Stimulated activated naive CD8-positive, alpha-beta T cell treated with anti-CD3 and anti-CD28 coated beads, Interleukin-15, Interleukin-2, amounts not matched to agents 100 U/mL and 50 U/mL, for 24 hours (primary cell): Measurements from ENCODE around the gene WDR45B.

ENCODE experiments used
- ATAC-seq: fragments of 150-1000 bp; cut with Tn5 transposase; one replicate; pipeline ENCODE4 v1.10.0; 2021
- DNase-seq: peaks from one replicate; pipeline ENCODE4 v3.0.0; 2021

The WDR45B gene

GRCh38 chr17:82629748-82630147, 18.5 kb downstream of the WDR45B start:
- DNase-seq (no peak), ATAC-seq (no peak)

GRCh38 chr17:82627405-82627804, 20.8 kb downstream of the WDR45B start:
- ATAC-seq (no peak), DNase-seq (no peak)

GRCh38 chr17:82623707-82624106, 24.5 kb downstream of the WDR45B start:
- ATAC-seq, result no peak
- no peak for DNase-seq

GRCh38 chr17:82619641-82620040, 28.6 kb downstream of the WDR45B start:
- DNase-seq, result no peak
- no peak for ATAC-seq

GRCh38 chr17:82619211-82619610, 29.0 kb downstream of the WDR45B start:
- ATAC-seq (no peak), DNase-seq (no peak)

GRCh38 chr17:82616021-82616711, 32.1 kb downstream of the WDR45B start:
- ATAC-seq (no peak), DNase-seq (no peak)

- ATAC-seq (no peak), DNase-seq (no peak)
Observed at GRCh38 chr17:82615084-82616020, 32.9 kb downstream of the WDR45B start.

- DNase-seq (no peak), ATAC-seq (no peak)
Observed at GRCh38 chr17:82614095-82614631, 34.1 kb downstream of the WDR45B start.

GRCh38 chr17:82613283-82614094, 34.8 kb downstream of the WDR45B start:
- ATAC-seq, result no peak
- DNase-seq, result no peak

- DNase-seq, result no peak
- ATAC-seq, result peak; percentile 16
Observed at GRCh38 chr17:82611140-82612058, 36.8 kb downstream of the WDR45B start.

- DNase-seq (no peak), ATAC-seq (no peak)
Observed at GRCh38 chr17:82609655-82610054, 38.6 kb downstream of the WDR45B start.

GRCh38 chr17:82608816-82609215, 39.4 kb downstream of the WDR45B start:
- ATAC-seq (no peak), DNase-seq (no peak)

GRCh38 chr17:82605939-82606600, 42.2 kb downstream of the WDR45B start:
- ATAC-seq (no peak), DNase-seq (no peak)

- no peak for DNase-seq
- ATAC-seq, result no peak
Observed at GRCh38 chr17:82604532-82604931, 43.7 kb downstream of the WDR45B start.

GRCh38 chr17:82603981-82604448, 44.2 kb downstream of the WDR45B start:
- ATAC-seq, result no peak
- no peak for DNase-seq

GRCh38 chr17:82602986-82603710, 45.1 kb downstream of the WDR45B start:
- ATAC-seq (no peak), DNase-seq (no peak)

- ATAC-seq (no peak), DNase-seq (no peak)
Observed at GRCh38 chr17:82602487-82602886, 45.8 kb downstream of the WDR45B start.

- DNase-seq, result no peak
- no peak for ATAC-seq
Observed at GRCh38 chr17:82601447-82602000, 46.7 kb downstream of the WDR45B start.

GRCh38 chr17:82600731-82601446, 47.4 kb downstream of the WDR45B start:
- DNase-seq (no peak), ATAC-seq (no peak)
